ENCODE data around the gene PHYHD1.

PHYHD1 gene

GRCh38 chr9:128920381-128921058 is at the start of gene PHYHD1:
Gene PHYHD1 (plus strand): TSS chr9:128920982. CDS start chr9:128922324, 1,342 bp downstream.
- DNase-seq (ENCODE audit: low read depth) = peak; percentile 77

DNA sequence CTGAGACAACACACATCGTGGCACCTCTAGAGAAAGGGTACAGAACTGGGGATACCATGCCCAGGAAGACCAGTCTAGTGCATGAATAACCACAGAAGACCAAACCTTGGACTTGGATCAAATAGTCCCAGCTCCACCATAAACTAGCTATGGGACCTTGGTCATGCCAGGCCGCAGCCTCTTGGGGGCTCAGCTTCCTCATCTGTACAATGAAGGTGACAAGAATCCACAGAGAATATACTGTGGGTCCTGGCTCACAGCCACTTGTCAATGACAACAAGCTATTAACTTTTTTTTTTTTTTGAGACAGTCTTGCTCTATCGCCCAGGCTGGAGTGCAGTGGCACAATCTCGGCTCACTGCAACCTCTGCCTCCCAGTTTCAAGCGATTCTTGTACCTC is 42.9 kb upstream of the PHYHD1 start:
- no peak for DNase-seq (ENCODE audit: low read depth)

GRCh38 chr9:128881884-128882676 is 38.7 kb upstream of the PHYHD1 start, which contains the start of the genes KYAT1 and LRRC8A:
Gene KYAT1 (minus strand): TSS chr9:128881950. CDS start chr9:128845405, 36,545 bp downstream.
Gene LRRC8A (plus strand): TSS chr9:128882133. CDS start chr9:128907165, 25,032 bp downstream.
- DNase-seq (ENCODE audit: low read depth) = peak; percentile 92

GRCh38 chr9:128882677-128883603 is 37.8 kb upstream of the PHYHD1 start:
- DNase-seq (ENCODE audit: low read depth) = peak; percentile 71

GRCh38 chr9:128884164-128884563 is 36.6 kb upstream of the PHYHD1 start:
- no peak for DNase-seq (ENCODE audit: low read depth)

- DNase-seq (ENCODE audit: low read depth) = no peak
These were observed 35.4 kb upstream of the PHYHD1 start for GRCh38 chr9:128885376-128885775.

DNA sequence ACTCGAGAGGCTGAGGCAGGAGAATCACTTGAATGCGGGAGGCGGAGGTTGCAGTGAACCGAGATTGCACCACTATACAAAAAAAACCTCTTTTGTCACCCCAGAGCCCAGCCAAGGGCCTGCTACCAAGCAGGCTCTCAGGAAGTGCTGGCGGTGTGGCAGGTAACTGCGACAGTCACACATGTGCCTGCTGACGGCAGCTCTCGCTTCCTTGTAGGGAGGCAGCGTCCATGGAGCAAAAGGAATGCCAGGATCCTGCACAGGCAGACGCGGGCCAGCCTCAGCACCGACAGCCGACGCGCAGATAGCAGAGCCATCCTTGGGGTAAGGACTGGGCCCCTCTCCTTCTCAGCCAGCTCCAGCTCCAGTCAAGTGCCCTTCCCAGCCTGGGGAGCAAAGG is 35.0 kb upstream of the PHYHD1 start:
- DNase-seq (ENCODE audit: low read depth) = no peak

GRCh38 chr9:128886211-128886891 is 34.4 kb upstream of the PHYHD1 start:
- DNase-seq (ENCODE audit: low read depth) = peak; percentile 95

DNA sequence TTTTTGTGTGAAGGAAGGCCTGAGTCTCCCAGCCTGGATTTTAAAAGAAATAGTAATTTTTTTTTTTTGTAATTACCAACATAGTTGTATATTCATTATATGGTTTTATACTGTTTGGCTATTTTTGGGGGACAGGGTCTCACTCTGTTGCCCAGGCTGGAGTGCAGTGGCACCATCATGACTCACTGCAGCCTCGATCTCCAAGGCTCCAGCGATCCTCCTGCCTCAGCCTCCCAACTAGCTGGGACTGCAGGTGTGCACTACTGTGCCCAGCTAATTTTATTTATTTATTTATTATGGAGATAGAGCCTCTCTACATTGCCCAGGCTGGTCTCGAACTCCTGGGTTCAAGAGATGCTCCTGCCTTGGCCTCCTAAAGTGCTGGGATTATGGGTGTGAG is 33.7 kb upstream of the PHYHD1 start:
- no peak for DNase-seq (ENCODE audit: low read depth)

- DNase-seq (ENCODE audit: low read depth) = peak; percentile 36
These were observed 32.9 kb upstream of the PHYHD1 start for GRCh38 chr9:128887914-128888350.

GRCh38 chr9:128891321-128892220 is 29.2 kb upstream of the PHYHD1 start:
- no peak for DNase-seq (ENCODE audit: low read depth)

GRCh38 chr9:128892221-128892921 is 28.4 kb upstream of the PHYHD1 start:
- DNase-seq (ENCODE audit: low read depth) = peak; percentile 93

- peak; percentile 90 for DNase-seq (ENCODE audit: low read depth)
These were observed 27.4 kb upstream of the PHYHD1 start for GRCh38 chr9:128893354-128893753.

DNA sequence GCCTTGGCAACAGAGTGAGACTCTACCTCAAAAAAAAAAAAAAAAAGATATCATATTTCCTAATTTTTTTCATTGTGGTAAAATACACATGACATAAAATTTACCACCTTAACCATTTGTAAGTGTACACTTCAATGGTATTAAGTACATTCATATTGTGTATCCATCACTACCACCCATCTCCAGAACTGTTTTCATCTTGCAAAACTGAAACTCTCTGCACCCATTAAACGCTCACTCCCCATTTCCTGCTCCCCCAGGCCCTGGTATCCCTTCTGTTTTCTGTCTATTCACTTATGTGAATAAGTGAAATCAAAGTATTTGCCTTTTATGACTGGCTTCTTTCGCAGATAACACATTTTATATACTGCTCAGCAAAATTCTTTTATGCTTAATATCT is 26.0 kb upstream of the PHYHD1 start:
- no peak for DNase-seq (ENCODE audit: low read depth)

DNA sequence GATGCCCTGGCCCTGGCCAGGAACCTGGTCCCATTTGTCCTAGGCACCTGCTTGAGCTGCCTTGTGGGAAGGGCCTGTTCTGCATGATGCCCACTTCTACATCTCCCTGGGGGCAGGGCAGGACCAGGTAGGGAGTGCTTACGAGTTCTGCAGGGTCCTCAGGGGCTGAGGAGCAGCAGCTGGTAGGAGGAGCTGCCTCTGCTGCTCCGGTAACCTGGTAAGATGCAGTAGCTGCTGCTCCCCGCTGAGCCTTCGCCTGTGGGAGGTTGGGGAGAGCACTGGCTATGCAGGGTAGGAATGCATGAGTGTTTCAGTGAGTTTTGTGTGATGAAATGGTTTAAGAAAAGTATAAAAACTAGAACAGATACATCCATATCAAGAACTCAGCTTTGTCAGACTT is 25.2 kb upstream of the PHYHD1 start:
- peak; percentile 76 for DNase-seq (ENCODE audit: low read depth)

DNA sequence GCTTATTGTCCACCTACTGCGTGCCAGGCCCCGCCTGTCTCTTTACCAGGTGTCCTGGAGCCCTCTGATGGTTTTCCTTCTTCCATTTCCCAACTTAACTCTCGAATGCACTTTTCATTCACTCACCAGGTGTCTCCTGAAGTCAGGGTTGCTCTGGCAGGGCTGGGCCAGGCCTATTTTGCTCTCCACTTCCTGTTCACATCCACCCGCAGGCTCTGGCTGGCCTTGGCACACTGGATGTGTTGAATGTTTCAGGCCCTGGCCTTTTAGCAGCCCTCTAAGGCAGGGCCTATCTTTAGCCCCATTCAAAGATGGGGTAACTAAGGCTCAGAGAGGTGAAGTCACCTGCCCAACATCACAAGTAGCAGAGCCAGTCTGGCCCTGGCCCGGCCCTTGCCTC is 22.4 kb upstream of the PHYHD1 start:
- DNase-seq (ENCODE audit: low read depth) = no peak

DNA sequence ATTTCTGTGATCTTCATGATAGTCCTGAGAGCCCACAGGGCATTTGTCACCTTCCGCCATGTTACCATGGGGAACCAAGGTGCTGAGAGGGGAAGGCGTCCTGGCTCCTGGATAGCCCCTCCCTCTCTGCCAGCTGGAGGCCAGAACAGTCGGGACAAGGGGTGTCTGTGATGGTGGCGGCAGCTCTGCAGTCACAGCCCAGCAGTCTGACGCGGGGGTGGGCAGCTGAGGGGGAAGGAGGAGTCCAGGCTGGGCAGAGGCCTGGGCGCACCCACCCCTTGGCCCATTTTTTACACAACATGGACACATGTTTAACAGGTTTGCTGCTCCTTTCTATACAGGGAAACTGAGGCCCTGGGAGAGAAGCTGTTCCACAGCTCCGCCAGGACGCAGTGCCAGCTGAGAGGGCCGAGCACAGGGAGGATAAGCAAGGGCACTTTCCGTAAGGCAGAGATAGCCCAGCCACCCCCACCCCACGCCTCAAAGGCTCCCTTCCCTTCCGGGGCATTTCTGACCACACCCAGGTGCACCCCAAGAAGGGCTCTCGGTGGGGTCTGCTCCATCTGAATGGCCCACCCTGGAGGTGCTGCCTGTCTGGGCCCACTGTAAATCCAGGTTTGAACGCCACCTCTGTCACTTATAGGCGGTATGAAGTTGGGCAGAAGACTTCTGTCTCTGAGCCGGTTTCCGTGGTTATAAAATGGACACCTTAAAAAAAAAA is 21.8 kb upstream of the PHYHD1 start:
- no peak for DNase-seq (ENCODE audit: low read depth)

GRCh38 chr9:128899566-128900322 is 21.0 kb upstream of the PHYHD1 start:
- DNase-seq (ENCODE audit: low read depth) = no peak
